Ascending aorta (tissue), 2 donors: Measurements from ENCODE around the gene TICRR. TPM values are rescaled to one million over a fixed set of nuclear protein-coding genes. Genes with fewer than 3 reads are reported as not detected.

Experiments used
- DNase-seq, 2 donors: peaks; one replicate each; pipeline ENCODE4 v3.0.0-alpha.2; 2019; ENCODE audit warnings: low spot score in 2 of 2
- H3K27ac ChIP-seq, 2 donors: fragments of 200-600 bp; sonication (generic); one replicate each; pipeline ENCODE4 v1.5.1; 2016 to 2017; ENCODE audit warnings: mild to moderate bottlenecking in 1 of 2
- H3K27me3 ChIP-seq: fragments of 200-600 bp; sonication (generic); one replicate; pipeline ENCODE4 v1.5.1; 2017
- H3K36me3 ChIP-seq, 2 donors: fragments of 200-600 bp; sonication (generic); one replicate each; pipeline ENCODE4 v1.5.1; 2016
- H3K4me1 ChIP-seq, 2 donors: fragments of 200-600 bp; sonication (generic); one replicate each; pipeline ENCODE4 v1.5.1; 2016 to 2017; ENCODE audit warnings: mild to moderate bottlenecking in 1 of 2
- H3K4me3 ChIP-seq, 2 donors: fragments of 200-600 bp; sonication (generic); one replicate each; pipeline ENCODE4 v1.5.1; 2016 to 2017; ENCODE audit warnings: mild to moderate bottlenecking in 1 of 2
- H3K9me3 ChIP-seq, 2 donors: fragments of 200-600 bp; sonication (generic); one replicate each; pipeline ENCODE4 v1.5.1; 2016
- CTCF ChIP-seq, 3 experiments: fragments of 200-600 bp in 2 of 3; fragments of 450-650 bp in 1 of 3; sonication (generic) in 2 of 3; IDR thresholded peaks; one replicate each; pipeline ENCODE4 v1.5.1; 2016 to 2019; ENCODE audit warnings: antibody characterized with exemption in 3 of 3, mild to moderate bottlenecking in 1 of 3, moderate library complexity in 1 of 3
- intact Hi-C: fragments of 100-400 bp; cut with DNase I; formaldehyde crosslinking; loops from one replicate; pipeline ENCODE4 v1.15.1; 2023
- total RNA-seq: library from RNA; depleted of rRNA; stranded (reverse); fragments of >200 nt; gene quantifications from one replicate; pipeline ENCODE4 v1.1.0, GENCODE V29; 2016

The TICRR gene
- total RNA-seq, 1 donor from 2014 or later: not detected

GRCh38 chr15:89633585-89633984, 58.3 kb downstream of the TICRR start:
- no peak for DNase-seq
- intact Hi-C loops: no loop called here
- no peak for TF ChIP-seq CTCF (IDR thresholded peaks at IDR 0.05)
- Histone ChIP-seq H3K36me3 (peaks cover 53% of the 10 kb centered on the region in 2 donors), H3K4me3 (no peak overlapping the region), H3K4me1 (no peaks in the 10 kb centered on the region), H3K27me3 (no peaks in the 10 kb centered on the region), H3K27ac (no peak overlapping the region), H3K9me3 (no peaks in the 10 kb centered on the region)

GRCh38 chr15:89640245-89640644, 65.0 kb downstream of the TICRR start:
- intact Hi-C loops: no loop called here

GRCh38 chr15:89641053-89641452, 65.8 kb downstream of the TICRR start:
- Histone ChIP-seq H3K4me3 (no peak overlapping the region), H3K9me3 (no peaks in the 10 kb centered on the region), H3K27ac (no peak overlapping the region), H3K4me1 (no peaks in the 10 kb centered on the region), H3K27me3 (no peaks in the 10 kb centered on the region), H3K36me3 (peaks cover 31 to 39% of the 10 kb centered on the region in 2 donors)
- TF ChIP-seq CTCF (IDR thresholded peaks at IDR 0.05): no peak
- DNase-seq: peak in 1 of 2 donors; percentile 38
- intact Hi-C loops: no loop called here

More at GRCh38 chr15:89640245-89640644, 65.0 kb downstream of the TICRR start:
- Histone ChIP-seq H3K9me3 (no peaks in the 10 kb centered on the region), H3K4me3 (no peak overlapping the region), H3K27ac (no peak overlapping the region), H3K4me1 (no peaks in the 10 kb centered on the region), H3K36me3 (peaks cover 26 to 34% of the 10 kb centered on the region in 2 donors), H3K27me3 (no peaks in the 10 kb centered on the region)
- DNase-seq: peak in 1 of 2 donors; percentile 37
- no peak for TF ChIP-seq CTCF (IDR thresholded peaks at IDR 0.05)

GRCh38 chr15:89642106-89642505, 66.8 kb downstream of the TICRR start:
- intact Hi-C loops: no loop called here
- peaks cover 39 to 43% of the 10 kb centered on the region in 2 donors for H3K36me3 ChIP-seq
- H3K27ac ChIP-seq: no peak overlapping the region
- H3K4me1 ChIP-seq: no peaks in the 10 kb centered on the region
- TF ChIP-seq CTCF (IDR thresholded peaks at IDR 0.05): no peak
- no peaks in the 10 kb centered on the region for H3K9me3 ChIP-seq
- H3K4me3 ChIP-seq: no peak overlapping the region
- peak in 1 of 2 donors; percentile 59 for DNase-seq
- H3K27me3 ChIP-seq: no peaks in the 10 kb centered on the region

GRCh38 chr15:89645680-89646079, 70.4 kb downstream of the TICRR start:
- H3K27ac ChIP-seq: no peak overlapping the region
- H3K9me3 ChIP-seq: no peaks in the 10 kb centered on the region
- H3K4me3 ChIP-seq: no peak overlapping the region
- TF ChIP-seq CTCF (IDR thresholded peaks at IDR 0.05): no peak
- no peaks in the 10 kb centered on the region for H3K27me3 ChIP-seq
- intact Hi-C loops: loop anchor here (2.0 to 5.0 kb wide), 2 partner anchors 47 to 105 kb away; partner anchors contain the start of genes MESP1, PEX11A and WDR93
- peaks cover 0 to 3% of the 10 kb centered on the region in 2 donors for H3K4me1 ChIP-seq
- peaks cover 46 to 54% of the 10 kb centered on the region in 2 donors for H3K36me3 ChIP-seq
- DNase-seq: peak in 1 of 2 donors; percentile 42
